ENCODE results near the gene SMTNL2.

SMTNL2 gene

DNA sequence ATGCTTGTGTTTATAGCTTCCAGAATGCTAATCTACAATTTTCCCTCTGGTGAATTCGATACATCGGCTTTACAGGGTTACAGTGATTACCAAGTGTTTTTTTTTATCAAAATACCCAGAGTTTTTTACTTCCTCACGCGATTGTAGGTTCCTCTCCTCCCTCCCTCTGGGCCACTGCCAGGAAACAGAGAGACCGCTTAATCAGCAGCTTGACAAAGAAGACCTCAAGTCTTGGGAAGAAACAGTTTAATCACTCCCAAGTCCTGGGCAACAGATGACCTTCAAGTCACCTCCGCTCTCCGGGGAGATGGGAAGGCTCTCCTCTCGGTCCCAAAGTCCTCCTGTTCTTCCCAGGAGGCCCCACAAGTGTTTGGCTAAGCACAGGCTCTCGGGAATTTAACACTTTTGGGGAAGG, 23.5 kb downstream of the SMTNL2 start:
- TF ChIP-seq, protein P1, sequence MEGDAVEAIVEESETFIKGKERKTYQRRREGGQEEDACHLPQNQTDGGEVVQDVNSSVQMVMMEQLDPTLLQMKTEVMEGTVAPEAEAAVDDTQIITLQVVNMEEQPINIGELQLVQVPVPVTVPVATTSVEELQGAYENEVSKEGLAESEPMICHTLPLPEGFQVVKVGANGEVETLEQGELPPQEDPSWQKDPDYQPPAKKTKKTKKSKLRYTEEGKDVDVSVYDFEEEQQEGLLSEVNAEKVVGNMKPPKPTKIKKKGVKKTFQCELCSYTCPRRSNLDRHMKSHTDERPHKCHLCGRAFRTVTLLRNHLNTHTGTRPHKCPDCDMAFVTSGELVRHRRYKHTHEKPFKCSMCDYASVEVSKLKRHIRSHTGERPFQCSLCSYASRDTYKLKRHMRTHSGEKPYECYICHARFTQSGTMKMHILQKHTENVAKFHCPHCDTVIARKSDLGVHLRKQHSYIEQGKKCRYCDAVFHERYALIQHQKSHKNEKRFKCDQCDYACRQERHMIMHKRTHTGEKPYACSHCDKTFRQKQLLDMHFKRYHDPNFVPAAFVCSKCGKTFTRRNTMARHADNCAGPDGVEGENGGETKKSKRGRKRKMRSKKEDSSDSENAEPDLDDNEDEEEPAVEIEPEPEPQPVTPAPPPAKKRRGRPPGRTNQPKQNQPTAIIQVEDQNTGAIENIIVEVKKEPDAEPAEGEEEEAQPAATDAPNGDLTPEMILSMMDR (IDR thresholded peaks at IDR 0.05; ENCODE audit: low read depth, low read length, missing control alignments), result no peak
- peak; percentile 63 for DNase-seq
- no peaks in the 10 kb centered on the region for H3K36me3 ChIP-seq (replicated peaks)
- in situ Hi-C loops (cut with HindIII; ENCODE audit: low pct_ligation_motif_present, low sequenced_read_pairs), result no loop called here
- H3K27ac ChIP-seq, result no peak overlapping the region
- H3K4me3 ChIP-seq (ENCODE audit: low read depth, low read length), result no peak overlapping the region
- peaks cover 7% of the 10 kb centered on the region for H3K27me3 ChIP-seq (replicated peaks)

DNA sequence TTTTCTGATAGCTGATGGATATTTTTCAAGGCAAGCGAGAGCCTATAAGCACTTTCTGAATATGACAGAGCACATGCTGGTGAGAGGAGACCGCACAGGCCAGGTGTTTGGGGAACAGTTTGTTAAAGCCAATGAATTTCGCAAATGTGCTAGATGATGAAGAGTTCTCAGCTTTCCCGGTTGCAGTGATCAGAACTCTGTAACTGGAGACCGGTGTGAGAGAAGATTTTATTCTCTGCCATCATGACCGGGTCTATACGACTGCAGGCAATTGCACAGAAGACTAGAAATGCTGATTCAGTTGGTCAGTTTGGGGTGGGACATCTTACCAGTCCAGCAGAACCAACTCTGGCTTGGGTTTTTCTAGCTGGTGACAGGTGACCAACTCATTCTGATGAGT, 25.4 kb downstream of the SMTNL2 start:
- no peaks in the 10 kb centered on the region for H3K36me3 ChIP-seq (replicated peaks)

DNA sequence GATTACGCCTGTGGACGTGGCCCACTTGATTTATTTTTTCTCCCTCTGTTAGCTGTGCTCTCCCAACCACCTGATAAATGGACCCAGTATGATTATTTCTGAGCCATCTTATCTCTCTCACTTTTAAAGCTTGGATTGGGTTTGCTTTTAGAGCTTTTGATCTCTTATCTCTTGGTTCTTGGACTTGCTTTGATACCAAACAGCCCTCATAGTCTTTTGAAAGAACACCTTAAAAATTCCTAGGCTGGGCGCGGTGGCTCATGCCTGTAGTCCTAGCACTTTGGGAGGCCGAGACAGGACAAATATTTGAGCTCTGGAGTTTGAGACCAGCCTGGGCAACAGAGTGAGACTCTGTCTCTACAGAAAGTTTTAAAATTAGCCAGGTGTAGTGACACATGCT, 25.8 kb downstream of the SMTNL2 start:
- Histone ChIP-seq H3K27ac (no peak overlapping the region), H3K36me3 (replicated peaks) (no peaks in the 10 kb centered on the region), H3K4me3 (ENCODE audit: low read depth, low read length) (no peak overlapping the region), H3K27me3 (replicated peaks) (peaks cover 7% of the 10 kb centered on the region)
- in situ Hi-C loops (cut with HindIII; ENCODE audit: low pct_ligation_motif_present, low sequenced_read_pairs), result no loop called here
- DNase-seq, result no peak
- TF ChIP-seq, protein P1 (IDR thresholded peaks at IDR 0.05; ENCODE audit: low read depth, low read length, missing control alignments), result no peak

More for the DNA sequence above, 25.4 kb downstream of the SMTNL2 start:
- H3K4me3 ChIP-seq (ENCODE audit: low read depth, low read length), result no peak overlapping the region
- DNase-seq, result no peak
- in situ Hi-C loops (cut with HindIII; ENCODE audit: low pct_ligation_motif_present, low sequenced_read_pairs), result no loop called here
- peaks cover 7% of the 10 kb centered on the region for H3K27me3 ChIP-seq (replicated peaks)
- no peak overlapping the region for H3K27ac ChIP-seq
- TF ChIP-seq, protein P1 (IDR thresholded peaks at IDR 0.05; ENCODE audit: low read depth, low read length, missing control alignments), result no peak

DNA sequence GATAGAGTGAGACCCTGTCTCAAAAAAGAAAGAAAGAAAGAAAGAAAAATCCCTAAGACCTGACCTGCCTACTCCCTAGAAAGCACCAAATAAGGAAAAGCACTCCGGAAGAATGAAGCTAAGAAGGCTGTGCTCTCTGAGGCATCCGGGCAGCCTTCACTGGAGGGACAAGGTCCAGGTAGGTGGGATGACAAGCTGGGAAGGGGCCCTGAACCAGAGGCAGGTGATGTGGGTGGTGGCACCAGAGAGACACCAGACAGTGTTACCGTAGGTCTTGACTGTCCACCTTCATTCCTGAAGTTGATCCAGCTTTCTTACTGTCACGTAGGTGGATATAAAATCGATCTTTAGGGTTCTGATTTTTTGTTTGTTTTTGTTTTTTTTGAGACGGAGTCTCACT, 26.3 kb downstream of the SMTNL2 start:
- TF ChIP-seq, protein P1 (IDR thresholded peaks at IDR 0.05; ENCODE audit: low read depth, low read length, missing control alignments), result no peak
- DNase-seq, result no peak
- no peak overlapping the region for H3K27ac ChIP-seq
- peaks cover 7% of the 10 kb centered on the region for H3K27me3 ChIP-seq (replicated peaks)
- in situ Hi-C loops (cut with HindIII; ENCODE audit: low pct_ligation_motif_present, low sequenced_read_pairs), result no loop called here
- no peaks in the 10 kb centered on the region for H3K36me3 ChIP-seq (replicated peaks)
- H3K4me3 ChIP-seq (ENCODE audit: low read depth, low read length), result no peak overlapping the region

DNA sequence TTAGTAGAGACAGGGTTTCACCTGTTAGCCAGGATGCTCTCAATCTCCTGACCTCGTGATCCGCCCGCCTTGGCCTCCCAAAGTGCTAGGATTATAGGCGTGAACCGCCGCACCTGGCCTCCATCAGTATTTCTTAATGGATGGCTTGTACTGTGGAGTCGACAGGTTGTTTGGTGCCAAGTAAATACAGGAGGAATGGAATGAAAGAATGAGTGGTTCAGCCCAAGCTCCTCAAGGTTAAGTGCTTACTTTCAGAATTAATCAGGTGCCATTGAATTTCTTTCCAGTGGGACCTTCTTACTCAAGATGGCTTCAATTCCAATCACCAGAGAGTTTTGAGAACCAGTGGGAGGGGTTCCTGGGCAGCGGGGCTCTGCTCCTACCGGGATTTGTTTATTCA, 32.1 kb downstream of the SMTNL2 start:
- TF ChIP-seq, protein P1 (IDR thresholded peaks at IDR 0.05; ENCODE audit: low read depth, low read length, missing control alignments), result no peak
- Histone ChIP-seq H3K36me3 (replicated peaks) (no peaks in the 10 kb centered on the region), H3K27ac (no peak overlapping the region), H3K4me3 (ENCODE audit: low read depth, low read length) (no peak overlapping the region), H3K27me3 (replicated peaks) (peaks cover 4% of the 10 kb centered on the region)
- in situ Hi-C loops (cut with HindIII; ENCODE audit: low pct_ligation_motif_present, low sequenced_read_pairs), result no loop called here
- no peak for DNase-seq

DNA sequence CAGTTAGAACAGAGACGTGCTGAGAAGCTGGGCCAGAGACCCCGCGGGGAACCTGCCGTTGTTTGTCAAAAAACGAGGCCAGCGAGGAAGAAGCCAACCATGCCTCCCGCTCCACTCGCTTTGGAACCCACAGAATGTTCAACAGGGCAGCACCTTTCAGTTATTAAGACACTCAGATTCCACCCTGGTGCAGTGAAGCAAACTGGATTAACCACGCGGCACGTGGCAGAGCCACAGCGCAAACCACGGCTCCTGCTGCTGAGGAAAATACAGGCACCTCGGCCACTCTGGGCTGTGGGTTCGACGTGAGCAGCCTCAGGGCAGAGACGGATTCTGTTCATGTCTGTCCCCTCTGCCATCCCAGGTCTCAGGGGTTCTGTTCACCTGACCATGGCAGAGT, 32.8 kb downstream of the SMTNL2 start:
- peaks cover 4% of the 10 kb centered on the region for H3K27me3 ChIP-seq (replicated peaks)
- in situ Hi-C loops (cut with HindIII; ENCODE audit: low pct_ligation_motif_present, low sequenced_read_pairs), result no loop called here
- TF ChIP-seq, protein P1 (IDR thresholded peaks at IDR 0.05; ENCODE audit: low read depth, low read length, missing control alignments), result no peak

More for the DNA sequence above, 32.8 kb downstream of the SMTNL2 start:
- Histone ChIP-seq H3K4me3 (ENCODE audit: low read depth, low read length) (no peak overlapping the region), H3K27ac (no peak overlapping the region), H3K36me3 (replicated peaks) (no peaks in the 10 kb centered on the region)
- no peak for DNase-seq
